SJCRH30 (cell line): ENCODE data around the gene IGLON5. TPM values are rescaled to one million over a fixed set of nuclear protein-coding genes. Genes with fewer than 3 reads are reported as not detected.

Experiments used
- DNase-seq, 2 experiments: peaks; one replicate each; pipeline ENCODE4 v3.0.0-alpha.2; 2015 to 2020
- H3K27ac ChIP-seq: fragments of 250-450 bp; sonication (Bioruptor Pico); 2 replicates; pipeline ENCODE4 v1.5.1; 2020; ENCODE audit warnings: mild to moderate bottlenecking, moderate library complexity
- H3K27me3 ChIP-seq: fragments of 250-450 bp; sonication (Bioruptor Pico); 2 replicates; pipeline ENCODE4 v1.5.1; 2020; ENCODE audit warnings: mild to moderate bottlenecking, moderate library complexity
- H3K36me3 ChIP-seq: fragments of 250-450 bp; sonication (Bioruptor Pico); 2 replicates; pipeline ENCODE4 v1.5.1; 2020; ENCODE audit warnings: mild to moderate bottlenecking, moderate library complexity
- H3K4me1 ChIP-seq: fragments of 250-450 bp; sonication (Bioruptor Pico); 2 replicates; pipeline ENCODE4 v1.5.1; 2020; ENCODE audit warnings: mild to moderate bottlenecking, moderate library complexity
- H3K4me3 ChIP-seq: fragments of 250-450 bp; sonication (Bioruptor Pico); 2 replicates; pipeline ENCODE4 v1.5.1; 2020; ENCODE audit warnings: mild to moderate bottlenecking, moderate library complexity
- H3K9me3 ChIP-seq: fragments of 250-450 bp; sonication (Bioruptor Pico); replicated peaks from 2 replicates; pipeline ENCODE4 v1.5.1; 2020; ENCODE audit warnings: mild to moderate bottlenecking, moderate library complexity
- total RNA-seq: library from RNA; depleted of rRNA; stranded (reverse); fragments of >200 nt; shearing (Covaris generic); gene quantifications from 2 replicates; pipeline ENCODE4 v1.2.3, GENCODE V29; 2014

IGLON5 gene
- total RNA-seq, 1 experiment from 2014 or later, result not detected

GRCh38 chr19:51295382-51296126 is 15.9 kb upstream of the IGLON5 start:
- Histone ChIP-seq H3K36me3 (no peaks in the 10 kb centered on the region), H3K27ac (no peak overlapping the region), H3K4me1 (no peaks in the 10 kb centered on the region), H3K9me3 (no peaks in the 10 kb centered on the region), H3K27me3 (peaks cover 12% of the 10 kb centered on the region; the same call in 1 of the 2 replicates), H3K4me3 (no peak overlapping the region)
- no peak for DNase-seq

GRCh38 chr19:51296336-51297093 is 14.9 kb upstream of the IGLON5 start:
- H3K9me3 ChIP-seq, result no peaks in the 10 kb centered on the region
- no peak overlapping the region for H3K27ac ChIP-seq
- H3K27me3 ChIP-seq, result peaks cover 10% of the 10 kb centered on the region; the same call in 1 of the 2 replicates
- DNase-seq, result no peak
- no peaks in the 10 kb centered on the region for H3K4me1 ChIP-seq
- H3K36me3 ChIP-seq, result no peaks in the 10 kb centered on the region
- H3K4me3 ChIP-seq, result no peak overlapping the region

- H3K4me1 ChIP-seq, result no peaks in the 10 kb centered on the region
- DNase-seq, result no peak
- no peaks in the 10 kb centered on the region for H3K36me3 ChIP-seq
- H3K9me3 ChIP-seq, result no peaks in the 10 kb centered on the region
- H3K27me3 ChIP-seq, result peaks cover 9% of the 10 kb centered on the region; the same call in 1 of the 2 replicates
- H3K27ac ChIP-seq, result no peak overlapping the region
- no peak overlapping the region for H3K4me3 ChIP-seq
These were observed 14.0 kb upstream of the IGLON5 start for GRCh38 chr19:51297406-51297805.

GRCh38 chr19:51301266-51301665 is 10.2 kb upstream of the IGLON5 start:
- H3K4me1 ChIP-seq, result no peaks in the 10 kb centered on the region
- H3K27ac ChIP-seq, result no peak overlapping the region
- no peak for DNase-seq

GRCh38 chr19:51305479-51305878 is 6.0 kb upstream of the IGLON5 start:
- H3K9me3 ChIP-seq, result no peaks in the 10 kb centered on the region
- no peak overlapping the region for H3K4me3 ChIP-seq
- H3K4me1 ChIP-seq, result no peaks in the 10 kb centered on the region
- no peak for DNase-seq
- H3K27me3 ChIP-seq, result no peaks in the 10 kb centered on the region
- no peaks in the 10 kb centered on the region for H3K36me3 ChIP-seq
- H3K27ac ChIP-seq, result no peak overlapping the region

More at GRCh38 chr19:51301266-51301665, 10.2 kb upstream of the IGLON5 start:
- H3K27me3 ChIP-seq, result no peaks in the 10 kb centered on the region
- H3K4me3 ChIP-seq, result no peak overlapping the region
- no peaks in the 10 kb centered on the region for H3K36me3 ChIP-seq
- no peaks in the 10 kb centered on the region for H3K9me3 ChIP-seq

- Histone ChIP-seq H3K9me3 (no peaks in the 10 kb centered on the region), H3K4me1 (no peaks in the 10 kb centered on the region), H3K27ac (no peak overlapping the region), H3K27me3 (no peaks in the 10 kb centered on the region), H3K36me3 (no peaks in the 10 kb centered on the region), H3K4me3 (no peak overlapping the region)
- no peak for DNase-seq
These were observed 5.2 kb downstream of the IGLON5 start for GRCh38 chr19:51316688-51317087.

- no peaks in the 10 kb centered on the region for H3K27me3 ChIP-seq
- H3K4me3 ChIP-seq, result no peak overlapping the region
- H3K9me3 ChIP-seq, result no peaks in the 10 kb centered on the region
- no peaks in the 10 kb centered on the region for H3K36me3 ChIP-seq
- no peak overlapping the region for H3K27ac ChIP-seq
- H3K4me1 ChIP-seq, result no peaks in the 10 kb centered on the region
- DNase-seq, result no peak
These were observed 5.9 kb downstream of the IGLON5 start for GRCh38 chr19:51317376-51317775.

- Histone ChIP-seq H3K9me3 (no peaks in the 10 kb centered on the region), H3K4me1 (no peaks in the 10 kb centered on the region), H3K36me3 (no peaks in the 10 kb centered on the region), H3K27ac (no peak overlapping the region), H3K4me3 (no peak overlapping the region), H3K27me3 (no peaks in the 10 kb centered on the region)
- no peak for DNase-seq
These were observed 6.5 kb downstream of the IGLON5 start for GRCh38 chr19:51317968-51318367.

GRCh38 chr19:51318687-51319648 is 7.5 kb downstream of the IGLON5 start:
- H3K36me3 ChIP-seq, result no peaks in the 10 kb centered on the region
- H3K4me3 ChIP-seq, result no peak overlapping the region
- H3K27ac ChIP-seq, result no peak overlapping the region
- H3K4me1 ChIP-seq, result no peaks in the 10 kb centered on the region
- peak in 1 of 2 experiments; percentile 15 for DNase-seq
- H3K9me3 ChIP-seq, result no peaks in the 10 kb centered on the region
- H3K27me3 ChIP-seq, result no peaks in the 10 kb centered on the region

- Histone ChIP-seq H3K36me3 (no peaks in the 10 kb centered on the region), H3K27ac (no peak overlapping the region), H3K9me3 (no peaks in the 10 kb centered on the region), H3K4me3 (no peak overlapping the region), H3K27me3 (no peaks in the 10 kb centered on the region), H3K4me1 (no peaks in the 10 kb centered on the region)
- no peak for DNase-seq
These were observed 8.3 kb downstream of the IGLON5 start for GRCh38 chr19:51319649-51320279.

GRCh38 chr19:51320280-51320657 is 8.8 kb downstream of the IGLON5 start:
- Histone ChIP-seq H3K4me3 (no peak overlapping the region), H3K36me3 (no peaks in the 10 kb centered on the region), H3K27ac (no peak overlapping the region), H3K27me3 (no peaks in the 10 kb centered on the region), H3K4me1 (no peaks in the 10 kb centered on the region), H3K9me3 (no peaks in the 10 kb centered on the region)
- no peak for DNase-seq

- Histone ChIP-seq H3K4me3 (no peak overlapping the region), H3K27ac (no peak overlapping the region), H3K27me3 (no peaks in the 10 kb centered on the region), H3K36me3 (no peaks in the 10 kb centered on the region), H3K4me1 (no peaks in the 10 kb centered on the region), H3K9me3 (no peaks in the 10 kb centered on the region)
- no peak for DNase-seq
These were observed 10.4 kb downstream of the IGLON5 start for GRCh38 chr19:51321799-51322198.

GRCh38 chr19:51323481-51324166 is 12.2 kb downstream of the IGLON5 start:
- no peaks in the 10 kb centered on the region for H3K36me3 ChIP-seq
- H3K4me3 ChIP-seq, result no peak overlapping the region
- H3K27ac ChIP-seq, result no peak overlapping the region
- H3K27me3 ChIP-seq, result no peaks in the 10 kb centered on the region
- no peaks in the 10 kb centered on the region for H3K9me3 ChIP-seq
- DNase-seq, result no peak
- H3K4me1 ChIP-seq, result no peaks in the 10 kb centered on the region

GRCh38 chr19:51324167-51324481 is 12.7 kb downstream of the IGLON5 start:
- no peaks in the 10 kb centered on the region for H3K36me3 ChIP-seq
- no peak overlapping the region for H3K27ac ChIP-seq
- no peaks in the 10 kb centered on the region for H3K9me3 ChIP-seq
- no peak for DNase-seq
- H3K27me3 ChIP-seq, result no peaks in the 10 kb centered on the region
- H3K4me1 ChIP-seq, result no peaks in the 10 kb centered on the region
- no peak overlapping the region for H3K4me3 ChIP-seq
